DMS153 (cell line): ENCODE results near the gene DAZAP1.

Experiments
- DNase-seq: peaks from one replicate; lab custom pipeline; 2025; lab: John Stamatoyannopoulos, UW

Gene DAZAP1

GRCh38 chr19:1457892-1458291 lies 50.5 kb downstream of the DAZAP1 start:
- DNase-seq, result no peak

GRCh38 chr19:1459479-1459878 lies 52.1 kb downstream of the DAZAP1 start:
- no peak for DNase-seq

- DNase-seq, result no peak
Observed at GRCh38 chr19:1460033-1460995, 52.9 kb downstream of the DAZAP1 start.

- no peak for DNase-seq
Observed at GRCh38 chr19:1461862-1462261, 54.5 kb downstream of the DAZAP1 start.

- no peak for DNase-seq
Observed at GRCh38 chr19:1465191-1466016, 58.0 kb downstream of the DAZAP1 start.

- no peak for DNase-seq
Observed at GRCh38 chr19:1466018-1466460, 58.7 kb downstream of the DAZAP1 start.

GRCh38 chr19:1466461-1467214 lies 59.3 kb downstream of the DAZAP1 start:
- DNase-seq, result no peak

GRCh38 chr19:1467215-1467489 lies 59.8 kb downstream of the DAZAP1 start:
- no peak for DNase-seq

GRCh38 chr19:1467490-1468273 lies 60.3 kb downstream of the DAZAP1 start:
- DNase-seq, result no peak

- no peak for DNase-seq
Observed at GRCh38 chr19:1468274-1468820, 61.0 kb downstream of the DAZAP1 start.

GRCh38 chr19:1468821-1469254 lies 61.5 kb downstream of the DAZAP1 start:
- DNase-seq, result no peak

GRCh38 chr19:1469255-1470054 lies 62.1 kb downstream of the DAZAP1 start:
- DNase-seq, result no peak

- DNase-seq, result no peak
Observed at GRCh38 chr19:1470055-1470304, 62.6 kb downstream of the DAZAP1 start.

GRCh38 chr19:1470305-1471009 lies 63.1 kb downstream of the DAZAP1 start:
- peak; percentile 33 for DNase-seq

- DNase-seq, result no peak
Observed at GRCh38 chr19:1471010-1471514, 63.7 kb downstream of the DAZAP1 start.

GRCh38 chr19:1471515-1472160 lies 64.3 kb downstream of the DAZAP1 start:
- no peak for DNase-seq

- DNase-seq, result no peak
Observed at GRCh38 chr19:1472231-1473084, 65.1 kb downstream of the DAZAP1 start.
